ENCODE measurements around the gene SLC30A1.

DNA sequence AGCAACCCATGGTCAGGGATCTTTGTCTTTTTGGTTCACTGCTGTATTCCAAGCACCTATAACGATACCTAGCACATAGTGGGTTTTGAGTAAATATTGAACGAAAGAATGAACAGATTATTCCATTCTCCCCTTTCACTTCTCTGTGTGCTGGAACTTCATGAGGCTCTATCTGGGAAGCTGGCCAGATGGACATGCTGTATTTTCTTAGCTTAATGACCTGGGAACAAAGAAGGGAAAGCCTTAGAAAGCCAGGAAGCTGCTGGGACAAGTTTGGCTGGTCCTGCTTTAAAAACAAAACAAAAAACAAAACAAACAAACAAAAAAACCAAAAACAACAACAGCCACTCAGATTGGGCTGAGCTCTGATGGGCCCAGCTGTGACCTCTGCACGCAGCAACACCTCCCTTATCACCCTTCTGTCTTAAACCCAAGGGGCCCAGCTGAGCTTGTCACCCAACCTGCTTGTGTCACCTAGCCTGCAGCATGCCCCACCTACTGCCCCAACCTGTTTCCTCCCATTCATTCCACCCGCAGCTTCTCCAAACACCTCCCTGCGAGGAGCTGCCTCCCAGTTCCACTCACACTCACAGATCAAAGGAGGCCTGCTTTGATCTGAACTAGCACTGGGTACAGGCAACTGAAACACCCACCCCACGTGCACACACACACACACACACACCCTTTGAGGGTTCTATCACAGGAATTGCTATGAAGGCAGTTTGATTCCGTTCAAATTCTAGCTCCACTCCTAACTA, 37.1 kb downstream of the SLC30A1 start:
- TF ChIP-seq, protein P1, sequence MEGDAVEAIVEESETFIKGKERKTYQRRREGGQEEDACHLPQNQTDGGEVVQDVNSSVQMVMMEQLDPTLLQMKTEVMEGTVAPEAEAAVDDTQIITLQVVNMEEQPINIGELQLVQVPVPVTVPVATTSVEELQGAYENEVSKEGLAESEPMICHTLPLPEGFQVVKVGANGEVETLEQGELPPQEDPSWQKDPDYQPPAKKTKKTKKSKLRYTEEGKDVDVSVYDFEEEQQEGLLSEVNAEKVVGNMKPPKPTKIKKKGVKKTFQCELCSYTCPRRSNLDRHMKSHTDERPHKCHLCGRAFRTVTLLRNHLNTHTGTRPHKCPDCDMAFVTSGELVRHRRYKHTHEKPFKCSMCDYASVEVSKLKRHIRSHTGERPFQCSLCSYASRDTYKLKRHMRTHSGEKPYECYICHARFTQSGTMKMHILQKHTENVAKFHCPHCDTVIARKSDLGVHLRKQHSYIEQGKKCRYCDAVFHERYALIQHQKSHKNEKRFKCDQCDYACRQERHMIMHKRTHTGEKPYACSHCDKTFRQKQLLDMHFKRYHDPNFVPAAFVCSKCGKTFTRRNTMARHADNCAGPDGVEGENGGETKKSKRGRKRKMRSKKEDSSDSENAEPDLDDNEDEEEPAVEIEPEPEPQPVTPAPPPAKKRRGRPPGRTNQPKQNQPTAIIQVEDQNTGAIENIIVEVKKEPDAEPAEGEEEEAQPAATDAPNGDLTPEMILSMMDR (IDR thresholded peaks at IDR 0.05) = no peak
- no peak for TF ChIP-seq POLR2A (IDR thresholded peaks at IDR 0.05)

Measured in Peyer's patch (tissue), 4 donors.